ELF-1 (cell line): Measurements from ENCODE around the gene ELK3.
"Not testable (repeated sequence)": the region's sequence is repeated elsewhere in the genome, so short reads cannot be mapped to it uniquely, and the experiment has no call there.

Experiments
- DNase-seq: peaks from one replicate; pipeline ENCODE4 v3.0.0-alpha.2; 2016; ENCODE audit warnings: low read depth, low spot score

The ELK3 gene

DNA sequence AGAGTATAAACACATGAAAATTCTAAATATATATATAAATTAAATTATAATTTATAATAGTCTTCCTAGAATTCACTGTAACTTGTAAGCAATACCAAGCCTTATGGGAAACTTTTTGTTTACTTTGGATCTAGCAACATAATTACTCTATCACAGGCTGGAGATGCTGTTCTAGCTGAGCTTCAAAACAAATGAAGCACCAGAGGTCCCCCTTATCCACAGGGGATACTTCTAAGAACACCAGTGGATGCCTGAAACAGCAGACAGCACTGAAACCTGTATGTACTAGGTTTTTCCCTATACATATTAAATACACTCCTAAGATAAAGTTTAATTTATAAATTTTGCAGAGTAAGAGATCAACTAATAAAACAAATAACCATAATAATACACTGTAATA, 109.5 kb downstream of the ELK3 start:
- DNase-seq = no peak

DNA sequence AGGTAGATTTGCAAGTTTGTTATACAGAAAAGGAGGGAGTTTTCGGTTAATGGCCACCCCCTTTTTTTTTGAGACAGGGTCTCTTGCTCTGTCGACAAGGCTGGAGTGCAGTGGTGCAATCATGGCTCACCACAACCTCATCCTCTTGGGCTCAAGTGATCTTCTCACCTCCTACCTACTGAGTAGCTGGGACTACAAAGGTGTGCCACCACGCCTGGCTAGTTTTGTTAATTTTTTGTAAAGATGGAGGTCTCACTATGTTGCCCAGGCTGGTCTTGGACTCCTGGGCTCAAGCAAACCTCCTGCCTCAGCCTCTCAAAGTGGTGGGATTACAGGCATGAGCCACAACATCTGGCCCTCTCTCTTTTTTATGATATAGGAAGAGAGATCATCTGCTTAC, 111.5 kb downstream of the ELK3 start:
- no peak for DNase-seq

DNA sequence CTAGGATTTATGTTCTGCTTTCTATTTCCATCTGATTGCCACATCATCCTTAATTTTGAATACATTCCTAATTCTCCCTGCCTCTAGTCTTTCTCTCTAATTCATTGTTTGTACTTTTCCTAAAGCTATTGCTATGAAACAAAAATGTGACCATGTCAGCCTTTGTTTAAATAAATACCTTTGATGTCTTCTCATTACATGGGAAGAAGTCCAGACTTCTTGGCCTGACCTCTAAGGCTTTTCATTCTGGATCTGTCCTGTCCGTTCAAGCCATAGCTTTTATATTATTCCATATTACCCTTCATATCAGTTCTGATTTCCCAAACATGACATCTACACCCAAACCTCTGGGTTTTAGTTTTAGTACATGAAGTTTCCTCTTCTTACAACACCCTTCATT, 114.7 kb downstream of the ELK3 start:
- no peak for DNase-seq

DNA sequence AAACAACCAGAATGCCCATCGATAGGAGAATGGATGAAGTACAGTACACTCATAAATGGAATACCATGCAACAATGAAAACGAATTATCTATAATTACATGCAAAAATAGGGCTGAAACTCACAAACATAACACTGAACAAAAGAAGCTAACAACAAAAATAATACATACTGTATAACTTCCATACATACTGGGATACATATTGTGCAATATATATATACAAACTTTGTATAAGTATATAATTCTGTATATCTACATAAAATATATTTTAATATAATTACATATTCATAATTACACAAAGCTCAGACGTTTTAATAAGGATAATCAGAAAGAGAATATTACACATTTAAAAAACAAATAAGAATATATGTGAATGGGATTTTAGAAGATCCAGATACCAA, 115.9 kb downstream of the ELK3 start:
- DNase-seq = no peak

DNA sequence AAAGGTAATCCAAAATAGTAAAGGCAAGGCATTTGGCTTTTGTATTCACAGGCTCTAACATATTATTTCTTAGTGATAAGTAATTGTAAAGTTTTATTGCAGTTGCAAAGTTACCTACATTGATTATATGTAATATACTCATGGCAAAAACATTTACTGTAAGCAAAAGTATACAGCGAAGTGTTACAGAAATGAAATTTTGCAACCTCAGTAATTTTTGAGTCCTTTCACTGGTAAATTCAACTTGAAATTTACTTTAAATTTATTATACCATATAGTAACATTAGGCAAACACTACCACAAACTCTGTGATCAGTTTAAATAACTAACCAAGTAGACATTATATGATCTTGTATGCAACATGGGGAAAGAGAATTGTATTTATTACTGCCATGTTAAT, 117.0 kb downstream of the ELK3 start:
- DNase-seq = no peak

DNA sequence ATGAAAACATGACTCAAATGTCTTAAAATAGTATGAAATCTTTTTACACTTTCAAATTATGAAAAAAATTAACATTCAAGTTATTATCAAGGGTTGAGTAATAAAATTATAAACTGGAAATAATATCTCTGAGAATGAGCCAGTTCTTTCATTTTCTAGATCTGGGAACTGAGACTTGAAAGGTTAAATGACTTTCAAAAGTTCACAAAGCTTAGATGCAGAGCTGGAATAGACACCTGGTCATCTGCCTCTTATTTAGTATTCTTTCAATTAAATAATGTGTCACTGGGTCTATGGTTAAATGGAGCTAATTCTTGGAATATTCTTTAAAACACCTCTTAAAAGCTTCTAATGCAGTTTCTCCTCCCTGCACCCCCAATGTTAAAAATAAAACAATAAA, 119.4 kb downstream of the ELK3 start:
- DNase-seq = no peak

DNA sequence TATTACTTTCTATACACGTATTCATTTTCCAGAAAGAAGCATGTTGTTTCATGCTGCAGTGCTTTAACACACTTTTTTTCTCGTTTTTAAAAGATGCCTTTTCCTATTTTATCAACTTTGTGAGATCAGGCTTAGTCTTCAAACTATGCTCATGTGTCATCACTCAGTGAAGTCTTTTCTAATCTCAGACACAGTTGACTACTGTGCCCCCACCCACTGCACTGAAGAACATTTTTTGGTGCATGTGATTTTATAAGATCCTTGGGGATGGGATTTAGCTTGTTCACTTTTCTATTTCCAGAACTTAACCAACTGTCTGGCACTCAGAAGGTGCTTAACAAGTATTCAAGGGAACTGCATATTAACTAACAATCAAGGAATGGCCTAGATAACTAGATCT, 120.5 kb downstream of the ELK3 start:
- no peak for DNase-seq

DNA sequence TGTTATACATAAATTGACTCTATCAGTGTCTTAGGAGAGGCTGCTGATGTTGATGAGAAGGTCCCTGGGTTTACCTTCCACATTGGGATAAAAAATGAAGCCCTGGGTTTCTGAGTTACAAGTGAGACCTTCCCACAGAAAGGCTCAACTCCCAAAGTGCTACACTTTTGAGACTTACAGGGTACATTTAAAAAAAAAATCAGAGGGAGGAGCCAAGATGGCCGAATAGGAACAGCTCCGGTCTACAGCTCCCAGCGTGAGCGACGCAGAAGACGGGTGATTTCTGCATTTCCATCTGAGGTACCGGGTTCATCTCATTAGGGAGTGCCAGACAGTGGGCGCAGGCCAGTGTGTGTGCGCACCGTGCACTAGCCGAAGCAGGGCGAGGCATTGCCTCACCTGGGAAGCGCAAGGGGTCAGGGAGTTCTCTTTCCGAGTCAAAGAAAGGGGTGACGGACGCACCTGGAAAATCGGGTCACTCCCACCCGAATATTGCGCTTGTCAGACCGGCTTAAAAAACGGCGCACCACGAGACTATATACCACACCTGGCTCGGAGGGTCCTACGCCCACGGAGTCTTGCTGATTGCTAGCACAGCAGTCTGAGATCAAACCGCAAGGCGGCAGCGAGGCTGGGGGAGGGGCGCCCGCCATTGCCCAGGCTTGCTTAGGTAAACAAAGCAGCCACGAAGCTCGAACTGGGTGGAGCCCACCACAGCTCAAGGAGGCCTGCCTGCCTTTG, 121.7 kb downstream of the ELK3 start:
- peak; percentile 37 for DNase-seq

DNA sequence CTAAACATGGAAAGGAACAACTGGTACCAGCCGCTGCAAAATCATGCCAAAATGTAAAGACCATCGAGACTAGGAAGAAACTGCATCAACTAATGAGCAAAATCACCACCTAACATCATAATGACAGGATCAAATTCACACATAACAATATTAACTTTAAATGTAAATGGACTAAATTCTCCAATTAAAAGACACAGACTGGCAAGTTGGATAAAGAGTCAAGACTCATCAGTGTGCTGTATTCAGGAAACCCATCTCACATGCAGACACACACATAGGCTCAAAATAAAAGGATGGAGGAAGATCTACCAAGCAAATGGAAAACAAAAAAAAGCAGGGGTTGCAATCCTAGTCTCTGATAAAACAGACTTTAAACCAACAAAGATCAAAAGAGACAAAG, 123.6 kb downstream of the ELK3 start:
- DNase-seq = not testable (repeated sequence)
